Mesenteric fat pad (tissue), 1 donor: ENCODE results near the gene GPR89A. TPM values are rescaled to one million over a fixed set of nuclear protein-coding genes. Genes with fewer than 3 reads are reported as not detected.
"Not testable (repeated sequence)": the region's sequence is repeated elsewhere in the genome, so short reads cannot be mapped to it uniquely, and the experiment has no call there.

Experiments used
- DNase-seq: peaks from one replicate; pipeline ENCODE4 v3.0.0-alpha.2; 2020; ENCODE audit warnings: low spot score
- total RNA-seq: library from RNA; stranded (reverse); fragmentation: NEBNext Ultra II Directional; extraction: Animal tissue kit (Norgen Biotek cat#: 25700); gene quantifications from one replicate; pipeline ENCODE4 v1.2.1, GENCODE V29; 2021
- donor health status: DM: yes; HTN: yes; CAD: no.

Gene GPR89A
- total RNA-seq, 1 donor from 2014 or later: 13.1 TPM

GRCh38 chr1:145684858-145685257 lies 77.1 kb downstream of the GPR89A start:
- not testable (repeated sequence) for DNase-seq

DNA sequence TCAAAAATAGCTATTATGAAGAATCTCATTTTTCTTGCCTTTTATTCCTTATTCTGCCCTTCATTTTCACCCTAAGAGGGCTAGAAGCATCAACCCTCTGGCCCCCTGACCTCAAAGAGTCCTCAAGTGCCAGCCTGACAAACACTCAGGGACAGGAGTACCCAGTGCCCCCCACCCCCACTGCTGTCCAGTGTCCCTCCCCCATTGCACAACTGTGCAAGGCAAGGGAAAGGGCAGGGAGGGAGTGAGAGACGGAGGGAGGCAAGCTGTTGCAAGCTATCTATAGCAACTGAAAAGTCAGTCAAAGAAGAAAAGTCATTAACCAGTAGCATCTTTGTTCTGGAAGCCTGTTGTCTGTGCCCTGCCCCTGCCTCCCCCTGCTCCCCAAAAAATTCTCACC lies 78.3 kb downstream of the GPR89A start:
- DNase-seq: not testable (repeated sequence)

DNA sequence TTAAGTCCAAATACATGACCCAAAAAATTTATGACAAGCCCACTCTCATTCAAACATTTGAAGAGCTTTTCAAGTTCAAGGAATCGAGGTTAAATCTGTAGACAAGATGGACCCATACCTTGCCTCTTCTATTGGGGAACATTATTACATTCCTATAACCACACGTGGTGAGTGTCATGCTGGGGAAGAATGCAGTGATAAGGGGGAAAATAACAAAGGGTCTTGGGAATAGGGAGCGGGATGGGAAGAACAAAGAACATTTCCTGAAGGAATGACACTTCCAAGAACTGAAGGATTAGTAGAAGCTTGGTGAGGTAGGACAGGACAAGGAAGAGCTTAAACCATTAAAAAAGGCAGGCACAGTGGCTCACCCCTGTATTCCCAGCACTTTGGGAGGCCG lies 80.5 kb downstream of the GPR89A start:
- no peak for DNase-seq

GRCh38 chr1:145688924-145689323 lies 81.1 kb downstream of the GPR89A start:
- DNase-seq: no peak

GRCh38 chr1:145689922-145690321 lies 82.1 kb downstream of the GPR89A start:
- no peak for DNase-seq

DNA sequence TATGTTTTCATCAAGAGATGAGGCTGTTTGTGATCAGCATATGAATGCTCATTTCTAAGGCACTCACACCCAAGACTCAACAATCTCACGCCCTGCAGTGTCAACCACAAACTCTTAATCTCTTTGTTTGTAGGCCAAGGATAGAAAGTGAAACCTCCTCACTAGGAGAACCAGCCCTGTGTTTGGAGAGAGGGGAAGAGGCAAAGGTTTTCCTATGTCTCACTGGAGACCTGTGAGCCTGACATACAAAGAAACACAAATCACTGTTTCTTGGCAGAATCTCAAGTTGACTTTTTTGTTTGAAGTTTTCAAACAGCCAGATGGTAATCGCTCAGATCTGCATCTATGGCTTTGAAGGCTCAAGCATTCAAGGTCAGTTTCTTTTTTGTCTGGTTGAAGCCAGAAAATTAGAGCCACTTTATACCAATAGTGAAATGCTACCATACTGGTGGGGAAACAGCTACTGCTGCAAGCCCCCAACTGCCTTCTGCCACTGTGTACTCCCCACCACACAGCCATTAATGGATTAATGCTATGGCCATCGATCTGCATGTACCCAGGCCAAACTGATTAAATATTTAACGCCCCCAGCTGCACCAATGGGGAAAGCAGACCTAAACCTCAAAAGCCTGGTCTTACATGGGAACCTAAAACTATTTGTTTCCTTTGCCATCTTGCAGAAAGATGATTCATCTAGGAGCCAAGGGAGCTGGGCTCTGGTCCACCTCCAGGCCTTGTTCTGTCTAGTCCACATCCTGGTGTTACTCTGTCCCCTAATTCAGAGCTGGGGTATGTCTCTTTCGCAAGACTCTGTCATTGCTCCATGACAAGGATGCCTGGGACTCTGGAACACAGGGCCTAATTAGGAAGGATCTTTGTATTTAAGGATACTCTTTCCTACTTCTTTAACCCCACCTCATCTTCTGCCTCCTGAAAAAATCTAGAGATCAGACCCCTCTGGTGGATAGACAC lies 83.1 kb downstream of the GPR89A start:
- DNase-seq: no peak

GRCh38 chr1:145692785-145693443 lies 85.1 kb downstream of the GPR89A start:
- DNase-seq: no peak

DNA sequence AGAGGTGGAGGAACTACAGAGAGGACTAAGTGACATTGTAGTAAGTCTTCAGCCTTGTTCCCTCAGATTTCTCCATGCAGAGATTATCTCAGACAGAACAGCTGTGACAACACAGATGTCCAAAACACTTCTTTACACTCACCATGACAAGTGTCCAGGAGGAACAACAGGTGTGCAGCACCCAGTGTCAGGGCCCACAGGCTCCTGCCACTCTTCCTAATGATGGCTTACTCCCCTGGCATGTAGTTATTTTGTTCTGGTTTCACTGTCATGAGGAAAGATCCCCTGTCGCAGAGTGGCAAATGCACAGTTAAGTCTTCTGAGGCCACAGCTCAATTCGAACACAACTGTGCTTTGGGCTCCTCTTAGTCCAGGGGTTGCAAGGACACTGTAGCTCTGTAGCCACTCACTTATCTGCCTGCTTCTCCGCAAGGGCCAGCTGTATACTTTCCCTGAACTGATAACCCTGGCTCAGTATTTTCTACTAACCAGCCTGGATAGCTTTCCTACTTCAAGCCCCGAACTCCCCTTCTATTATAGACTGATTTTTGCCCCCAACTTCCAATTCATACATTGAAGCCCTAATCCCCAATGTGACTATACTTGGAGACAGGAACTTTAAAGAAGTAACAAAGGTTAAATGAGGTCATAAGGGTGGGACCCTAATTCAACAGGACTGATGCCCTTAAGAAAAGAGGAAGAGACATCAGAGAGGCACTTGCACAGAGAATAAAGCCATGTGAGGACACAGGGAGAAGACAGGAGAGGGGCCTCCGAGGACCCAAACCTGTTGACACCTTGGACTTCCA lies 88.2 kb downstream of the GPR89A start:
- DNase-seq: no peak

GRCh38 chr1:145696630-145696960 lies 88.8 kb downstream of the GPR89A start:
- no peak for DNase-seq

GRCh38 chr1:145701306-145701862 lies 93.6 kb downstream of the GPR89A start:
- no peak for DNase-seq

GRCh38 chr1:145702052-145702451 lies 94.3 kb downstream of the GPR89A start:
- no peak for DNase-seq

DNA sequence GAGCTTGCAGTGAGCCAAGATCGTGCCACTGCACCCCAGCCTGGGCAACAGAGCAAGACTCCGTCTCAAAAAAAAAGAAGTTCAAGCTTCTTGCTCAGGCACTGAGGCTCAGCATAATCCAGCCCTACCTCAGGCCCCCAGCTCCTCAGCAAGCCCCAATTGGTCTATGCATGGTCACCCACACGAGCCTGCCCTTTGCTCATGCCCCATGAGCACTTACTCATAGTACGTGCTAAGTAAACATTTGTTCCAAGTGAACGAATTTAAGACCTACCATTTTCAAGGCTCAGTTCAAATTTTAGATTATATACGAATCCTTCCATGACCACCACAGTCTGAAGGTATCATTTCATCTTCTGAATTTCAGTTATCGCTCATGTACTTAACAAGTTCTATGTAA lies 95.0 kb downstream of the GPR89A start:
- DNase-seq: no peak

DNA sequence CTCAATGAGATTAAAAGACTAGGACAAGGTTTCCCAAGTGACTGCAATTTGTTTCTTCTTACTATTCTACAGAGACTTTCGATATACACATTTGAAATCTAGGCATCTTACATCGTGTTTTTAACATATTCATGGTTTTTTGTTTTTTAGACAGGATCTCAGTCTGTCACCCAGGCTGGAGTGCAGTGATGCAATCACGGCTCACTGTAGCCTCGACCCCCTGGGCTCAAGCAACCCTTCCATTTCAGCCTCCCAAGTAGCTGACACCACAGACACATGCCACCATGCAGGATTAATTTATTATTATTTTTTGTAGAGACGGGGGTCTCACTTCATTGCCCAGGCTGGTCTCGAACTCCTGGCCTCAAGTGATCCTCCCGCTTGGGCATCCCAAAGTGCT lies 97.8 kb downstream of the GPR89A start:
- DNase-seq: no peak

- DNase-seq: no peak
These were observed 98.4 kb downstream of the GPR89A start for GRCh38 chr1:145706086-145706664.

DNA sequence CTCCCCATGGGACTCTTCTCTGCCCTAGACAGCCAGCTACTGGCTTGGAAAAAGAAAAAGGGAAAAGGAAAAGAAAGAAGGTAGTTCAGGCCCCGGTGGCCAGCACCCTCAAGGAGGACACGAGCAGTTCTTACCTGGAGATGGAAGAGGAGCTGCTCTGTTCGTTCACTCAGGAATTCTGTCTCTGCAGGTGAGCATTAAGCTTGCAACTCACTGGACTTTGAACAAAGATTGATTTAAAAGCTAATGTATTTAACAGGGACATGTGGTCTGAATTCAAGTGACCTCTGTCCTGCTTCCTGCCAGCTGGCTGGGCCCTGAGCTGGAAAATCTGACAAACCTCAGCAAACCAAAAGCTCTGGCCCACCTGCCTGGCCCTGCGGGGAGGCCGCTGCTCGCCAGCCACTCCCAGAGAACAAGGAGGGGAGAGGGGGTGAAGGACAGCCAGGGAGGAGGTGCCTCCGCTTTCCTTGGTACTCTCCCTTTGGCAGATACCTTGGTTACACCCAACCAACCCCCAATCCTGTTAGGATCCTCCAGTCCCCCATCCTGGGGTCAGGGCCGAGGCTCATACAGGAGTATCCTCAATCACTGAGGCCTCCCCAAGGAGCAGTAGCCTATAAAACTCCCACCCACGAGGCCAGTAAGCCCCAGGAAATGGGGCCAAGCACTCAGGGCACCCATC lies 99.5 kb downstream of the GPR89A start, which contains the start of gene PDZK1:
TSS of gene PDZK1 (minus strand) at position 186 of the 685 bp plus-strand sequence. CDS start 19,347 bp downstream, outside the sequence.
- no peak for DNase-seq

- DNase-seq: no peak
These were observed 100.3 kb downstream of the GPR89A start for GRCh38 chr1:145708063-145708462.

DNA sequence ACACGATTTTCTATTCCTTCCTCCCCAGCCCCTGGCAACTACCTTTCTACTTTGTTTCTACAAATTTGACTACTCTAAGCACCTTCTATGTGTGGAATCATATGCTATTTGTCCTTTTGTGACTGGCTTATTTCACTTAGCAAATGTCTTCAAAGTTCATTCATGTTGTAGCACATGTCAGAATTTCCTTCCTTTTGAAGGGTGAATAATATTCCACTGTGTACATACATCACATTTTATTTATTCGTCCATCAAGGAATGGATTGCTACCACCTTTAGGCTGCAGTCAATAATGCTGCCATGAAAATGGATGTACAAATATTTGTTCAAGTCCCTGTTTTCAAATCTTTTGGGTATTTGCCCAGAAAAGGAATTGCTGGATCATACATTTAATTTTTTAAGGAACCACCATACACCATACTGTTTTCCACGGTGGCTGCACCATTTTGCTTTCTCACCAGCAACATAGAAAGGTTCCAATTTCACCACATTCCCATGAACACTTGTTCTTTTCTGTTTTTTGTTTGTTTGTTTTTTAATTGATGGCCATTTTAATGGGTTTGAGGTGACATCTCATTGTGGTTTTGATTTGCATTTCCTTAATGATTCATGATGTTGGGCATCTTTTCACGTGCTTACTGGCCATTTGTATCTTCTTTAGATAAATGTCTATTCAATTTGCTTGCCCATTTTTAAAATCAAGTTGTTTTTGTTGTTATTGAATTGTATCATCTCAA lies 102.7 kb downstream of the GPR89A start:
- no peak for DNase-seq

- DNase-seq: no peak
These were observed 103.4 kb downstream of the GPR89A start for GRCh38 chr1:145711213-145711651.

- no peak for DNase-seq
These were observed 106.8 kb downstream of the GPR89A start for GRCh38 chr1:145714524-145715111.
